GM21825 (cell line): ENCODE results near the gene KEAP1.
A peak's percentile ranks its signal among the peaks of the same experiment; 100 is the strongest.

ENCODE experiments used
- ATAC-seq: cut with Tn5 transposase; IDR thresholded peaks from one replicate; pipeline ENCODE4 v1.9.1; 2021; ENCODE audit warnings: mild to moderate bottlenecking, moderate library complexity; ENCODE audit not compliant: unreplicated experiment

KEAP1 gene

GRCh38 chr19:10525636-10526035, 22.5 kb upstream of the KEAP1 start:
- no peak for ATAC-seq

- ATAC-seq, result no peak
Measured at GRCh38 chr19:10523135-10523636, 20.0 kb upstream of the KEAP1 start.

GRCh38 chr19:10521461-10522171, 18.5 kb upstream of the KEAP1 start:
- ATAC-seq, result no peak

GRCh38 chr19:10520652-10521318, 17.6 kb upstream of the KEAP1 start:
- ATAC-seq, result no peak

- no peak for ATAC-seq
Measured at GRCh38 chr19:10519421-10519820, 16.3 kb upstream of the KEAP1 start.

- no peak for ATAC-seq
Measured at GRCh38 chr19:10518444-10519361, 15.5 kb upstream of the KEAP1 start.

- ATAC-seq, result no peak
Measured at GRCh38 chr19:10517760-10518443, 14.7 kb upstream of the KEAP1 start.

- ATAC-seq, result no peak
Measured at GRCh38 chr19:10517361-10517759, 14.2 kb upstream of the KEAP1 start, which contains the start of gene S1PR5. S1PR5 (minus strand) TSS chr19:10517447; CDS start chr19:10515011, 2,436 bp downstream.

- no peak for ATAC-seq
Measured at GRCh38 chr19:10516671-10517286, 13.6 kb upstream of the KEAP1 start.

GRCh38 chr19:10516064-10516385, 12.9 kb upstream of the KEAP1 start:
- ATAC-seq, result no peak

- ATAC-seq, result no peak
Measured at GRCh38 chr19:10514211-10515145, 11.3 kb upstream of the KEAP1 start.

- no peak for ATAC-seq
Measured at GRCh38 chr19:10513223-10513622, 10.1 kb upstream of the KEAP1 start.

GRCh38 chr19:10510301-10510802, 7.2 kb upstream of the KEAP1 start:
- ATAC-seq, result no peak

- ATAC-seq, result no peak
Measured at GRCh38 chr19:10508707-10509106, 5.6 kb upstream of the KEAP1 start.

GRCh38 chr19:10508036-10508435, 4.9 kb upstream of the KEAP1 start:
- no peak for ATAC-seq

- ATAC-seq, result no peak
Measured at GRCh38 chr19:10505583-10506229, 2.5 kb upstream of the KEAP1 start.

GRCh38 chr19:10502524-10503001, 593 bp downstream of the KEAP1 start:
- peak; percentile 83 for ATAC-seq

- peak; percentile 37 for ATAC-seq
Measured at GRCh38 chr19:10501971-10502523, 1.1 kb downstream of the KEAP1 start.
